ENCODE results near the gene KCNJ5. TPM values are rescaled to one million over a fixed set of nuclear protein-coding genes. Genes with fewer than 3 reads are reported as not detected.

KCNJ5 gene
- polyA plus RNA-seq, 1 donor (not counting 4 experiments of a cell fraction or from before 2014, with no cell fraction given) = 0.59 TPM

DNA sequence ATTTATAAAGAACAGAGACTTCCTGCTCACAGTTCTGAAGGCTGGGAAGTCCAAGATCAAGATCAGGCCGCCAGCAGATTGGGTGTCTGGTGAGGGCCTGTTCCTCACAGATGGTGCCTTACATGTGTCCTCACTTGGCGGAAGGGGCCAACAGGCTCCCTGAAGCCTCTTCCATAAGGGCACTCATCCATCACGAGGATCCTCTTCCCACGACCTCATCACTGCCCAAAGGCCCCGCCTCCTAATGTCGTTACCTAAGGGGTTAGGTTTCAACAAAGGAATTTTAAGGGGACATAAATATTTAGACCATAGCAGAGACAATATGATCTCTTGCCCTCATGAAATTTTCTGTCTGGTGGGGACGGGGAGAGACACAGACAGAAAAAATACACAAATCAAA lies 32.9 kb downstream of the KCNJ5 start:
- Histone ChIP-seq H3K9ac (ENCODE audit: control insufficient read depth, extremely low read depth, insufficient read depth, low read length) (no peak overlapping the region), H3K4me1 (ENCODE audit: control insufficient read depth, extremely low read depth, insufficient read depth, low read length) (peaks cover 2% of the 10 kb centered on the region), H3K27me3 (ENCODE audit: control insufficient read depth, extremely low read depth, insufficient read depth, low read length) (peaks cover 11% of the 10 kb centered on the region), H3K27ac (ENCODE audit: control insufficient read depth, insufficient read depth, low read length) (no peak overlapping the region), H4K20me1 (ENCODE audit: control insufficient read depth, extremely low read depth, insufficient read depth, low read length) (no peaks in the 10 kb centered on the region), H3K4me2 (ENCODE audit: control insufficient read depth, extremely low read depth, insufficient read depth, low read depth, low read length) (no peak overlapping the region), H2AFZ (ENCODE audit: control insufficient read depth, low read length) (no peak overlapping the region), H3K36me3 (ENCODE audit: control insufficient read depth in 2 of 2, extremely low read depth in 1 of 2, insufficient read depth in 2 of 2, low read length in 2 of 2) (no peaks in the 10 kb centered on the region), H3K9me1 (ENCODE audit: control insufficient read depth, extremely low read depth, insufficient read depth, low read length) (no peaks in the 10 kb centered on the region), H3K9me3 (ENCODE audit: control insufficient read depth, low read depth, low read length) (no peaks in the 10 kb centered on the region), H3K4me3 (ENCODE audit: control insufficient read depth in 2 of 3, extremely low read depth in 1 of 3, insufficient read depth in 2 of 3, low read depth in 1 of 3, low read length in 3 of 3) (no peak overlapping the region), H3K79me2 (ENCODE audit: control insufficient read depth, insufficient read depth, low read length) (no peaks in the 10 kb centered on the region)
- TF ChIP-seq EZH2 (IDR thresholded peaks at IDR 0.05; ENCODE audit: low read length) (no peak), CTCF (optimal IDR thresholded peaks at IDR 0.05 in 1 of 3, IDR thresholded peaks at IDR 0.05 in 1 of 3, conservative IDR thresholded peaks at IDR 0.05 in 1 of 3; ENCODE audit: extremely low read depth in 1 of 3, insufficient read depth in 2 of 3, low read length in 3 of 3) (no peak)
- FAIRE-seq (no peak), DNase-seq (ENCODE audit: low read depth, low spot score) (no peak)
- dilution Hi-C loops (cut with MboI; ENCODE audit: extremely low pct_ligation_motif_present, low sequenced_read_pairs) = no loop called here

- no peaks in the 10 kb centered on the region for H3K9me3 ChIP-seq (ENCODE audit: control insufficient read depth, low read depth, low read length)
- H3K4me1 ChIP-seq (ENCODE audit: control insufficient read depth, extremely low read depth, insufficient read depth, low read length) = no peaks in the 10 kb centered on the region
- no peaks in the 10 kb centered on the region for H3K36me3 ChIP-seq (ENCODE audit: control insufficient read depth in 2 of 2, extremely low read depth in 1 of 2, insufficient read depth in 2 of 2, low read length in 2 of 2)
- dilution Hi-C loops (cut with MboI; ENCODE audit: extremely low pct_ligation_motif_present, low sequenced_read_pairs) = no loop called here
- no peaks in the 10 kb centered on the region for H3K9me1 ChIP-seq (ENCODE audit: control insufficient read depth, extremely low read depth, insufficient read depth, low read length)
- no peak overlapping the region for H3K4me3 ChIP-seq (ENCODE audit: control insufficient read depth in 2 of 3, extremely low read depth in 1 of 3, insufficient read depth in 2 of 3, low read depth in 1 of 3, low read length in 3 of 3)
- no peaks in the 10 kb centered on the region for H4K20me1 ChIP-seq (ENCODE audit: control insufficient read depth, extremely low read depth, insufficient read depth, low read length)
- H3K4me2 ChIP-seq (ENCODE audit: control insufficient read depth, extremely low read depth, insufficient read depth, low read depth, low read length) = no peak overlapping the region
- peaks cover 11% of the 10 kb centered on the region for H3K27me3 ChIP-seq (ENCODE audit: control insufficient read depth, extremely low read depth, insufficient read depth, low read length)
- no peaks in the 10 kb centered on the region for H3K79me2 ChIP-seq (ENCODE audit: control insufficient read depth, insufficient read depth, low read length)
- H3K9ac ChIP-seq (ENCODE audit: control insufficient read depth, extremely low read depth, insufficient read depth, low read length) = no peak overlapping the region
- no peak for DNase-seq (ENCODE audit: low read depth, low spot score)
- H2AFZ ChIP-seq (ENCODE audit: control insufficient read depth, low read length) = no peak overlapping the region
- no peak for FAIRE-seq
- no peak for TF ChIP-seq CTCF (optimal IDR thresholded peaks at IDR 0.05 in 1 of 3, IDR thresholded peaks at IDR 0.05 in 1 of 3, conservative IDR thresholded peaks at IDR 0.05 in 1 of 3; ENCODE audit: extremely low read depth in 1 of 3, insufficient read depth in 2 of 3, low read length in 3 of 3)
- no peak for TF ChIP-seq EZH2 (IDR thresholded peaks at IDR 0.05; ENCODE audit: low read length)
- no peak overlapping the region for H3K27ac ChIP-seq (ENCODE audit: control insufficient read depth, insufficient read depth, low read length)
These were observed 33.5 kb downstream of the KCNJ5 start for GRCh38 chr11:128924510-128925249.
